HG03095 (cell line): ENCODE data around the gene NUP85.
"Not testable (repeated sequence)": the region's sequence is repeated elsewhere in the genome, so short reads cannot be mapped to it uniquely, and the experiment has no call there.

ENCODE experiments used
- ATAC-seq: cut with Tn5 transposase; IDR thresholded peaks from one replicate; pipeline ENCODE4 v1.9.1; 2021; ENCODE audit warnings: moderate library complexity; ENCODE audit not compliant: unreplicated experiment

The NUP85 gene

GRCh38 chr17:75199886-75200618 lies 5.4 kb upstream of the NUP85 start:
- no peak for ATAC-seq

GRCh38 chr17:75205793-75206163 lies 299 bp downstream of the NUP85 start:
- no peak for ATAC-seq

- not testable (repeated sequence) for ATAC-seq
Measured at GRCh38 chr17:75207050-75207407, 1.6 kb downstream of the NUP85 start.

GRCh38 chr17:75207760-75208159 lies 2.3 kb downstream of the NUP85 start:
- no peak for ATAC-seq

GRCh38 chr17:75208161-75208560 lies 2.7 kb downstream of the NUP85 start:
- ATAC-seq, result no peak

DNA sequence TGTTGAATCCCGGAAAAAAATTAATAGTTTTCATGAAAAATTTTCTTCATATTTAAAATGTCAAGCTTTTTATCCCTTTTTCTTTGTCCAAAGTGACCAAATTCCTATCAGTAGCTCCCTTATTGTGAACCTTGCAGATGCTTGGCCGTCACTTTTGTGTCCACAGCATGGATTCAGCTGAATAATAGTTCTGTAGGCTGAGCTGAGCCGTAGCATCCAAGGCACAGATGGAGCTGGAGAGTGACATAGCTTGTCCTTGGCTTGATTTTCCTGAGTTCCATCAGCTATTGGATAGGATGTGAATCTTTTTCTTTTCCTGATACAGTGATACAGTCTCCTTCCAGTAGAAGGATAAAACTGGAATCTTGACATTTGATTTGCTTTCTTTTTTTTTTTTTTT lies 3.6 kb downstream of the NUP85 start:
- no peak for ATAC-seq

- no peak for ATAC-seq
Measured at GRCh38 chr17:75218131-75218530, 12.7 kb downstream of the NUP85 start.

- no peak for ATAC-seq
Measured at GRCh38 chr17:75219815-75220214, 14.3 kb downstream of the NUP85 start.

DNA sequence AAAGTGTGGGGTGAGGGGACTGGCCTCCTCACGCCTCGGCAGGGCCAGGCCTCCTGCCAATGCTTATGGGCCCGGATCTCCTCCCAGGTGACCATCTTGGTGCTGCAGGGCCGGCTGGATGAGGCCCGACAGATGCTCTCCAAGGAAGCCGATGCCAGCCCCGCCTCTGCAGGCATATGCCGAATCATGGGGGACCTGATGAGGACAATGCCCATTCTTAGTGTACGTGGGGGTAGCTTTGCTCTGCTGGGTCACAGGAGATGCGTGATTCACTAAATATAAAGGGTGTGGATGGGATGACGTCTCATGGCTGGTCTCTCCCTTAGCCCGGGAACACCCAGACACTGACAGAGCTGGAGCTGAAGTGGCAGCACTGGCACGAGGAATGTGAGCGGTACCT lies 19.5 kb downstream of the NUP85 start:
- no peak for ATAC-seq

- ATAC-seq, result no peak
Measured at GRCh38 chr17:75227729-75228128, 22.2 kb downstream of the NUP85 start.

- ATAC-seq, result no peak
Measured at GRCh38 chr17:75228305-75228704, 22.8 kb downstream of the NUP85 start.

GRCh38 chr17:75228847-75229246 lies 23.4 kb downstream of the NUP85 start:
- ATAC-seq, result no peak

DNA sequence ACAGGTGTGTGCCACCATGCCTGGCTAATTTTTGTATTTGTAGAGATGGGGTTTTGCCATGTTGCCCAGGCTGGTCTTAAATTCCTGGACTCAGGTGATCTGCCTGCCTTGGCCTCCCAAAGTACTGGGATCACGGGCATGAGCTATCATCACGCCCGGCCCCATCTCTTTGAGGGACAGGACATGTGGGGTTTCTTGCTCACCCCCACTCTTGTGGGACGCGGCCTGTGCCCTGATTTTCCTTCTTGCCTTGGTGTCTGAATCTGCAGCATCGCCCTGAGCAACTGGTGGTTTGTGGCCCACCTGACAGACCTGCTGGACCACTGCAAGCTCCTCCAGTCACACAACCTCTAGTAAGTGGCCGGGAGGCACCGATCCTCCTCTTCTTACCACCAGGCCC lies 25.6 kb downstream of the NUP85 start:
- no peak for ATAC-seq

DNA sequence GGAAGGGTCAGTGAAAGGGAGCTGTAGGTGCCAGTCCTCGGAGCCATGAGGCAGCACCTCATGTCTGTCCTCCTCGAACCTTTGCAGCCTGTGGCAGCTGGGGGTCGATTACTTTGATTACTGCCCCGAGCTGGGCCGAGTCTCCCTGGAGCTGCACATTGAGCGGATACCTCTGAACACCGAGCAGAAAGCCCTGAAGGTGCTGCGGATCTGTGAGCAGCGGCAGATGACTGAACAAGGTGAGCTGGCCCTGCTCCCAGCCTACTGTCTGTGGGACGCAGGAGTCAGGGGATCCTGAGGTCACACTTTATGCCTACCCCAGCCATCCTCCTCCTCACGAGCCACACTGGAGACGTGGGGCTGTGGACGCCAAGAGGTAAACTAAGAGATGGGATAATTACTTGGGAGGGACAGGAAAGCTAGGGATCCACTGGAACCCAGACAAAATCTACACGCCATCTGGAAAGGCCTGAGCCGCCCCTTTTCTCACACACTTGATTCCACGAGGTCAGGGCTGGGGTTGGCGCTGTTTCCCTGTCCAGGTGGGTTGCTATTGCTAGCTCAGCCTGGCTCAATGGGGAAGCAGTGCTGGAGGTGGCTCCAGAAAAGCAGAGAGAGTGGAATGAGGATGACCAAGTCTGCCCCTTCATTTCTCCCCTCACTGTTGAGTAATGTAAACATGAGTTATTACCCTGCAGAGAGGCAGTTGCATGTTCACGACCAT lies 26.4 kb downstream of the NUP85 start:
- ATAC-seq, result no peak

DNA sequence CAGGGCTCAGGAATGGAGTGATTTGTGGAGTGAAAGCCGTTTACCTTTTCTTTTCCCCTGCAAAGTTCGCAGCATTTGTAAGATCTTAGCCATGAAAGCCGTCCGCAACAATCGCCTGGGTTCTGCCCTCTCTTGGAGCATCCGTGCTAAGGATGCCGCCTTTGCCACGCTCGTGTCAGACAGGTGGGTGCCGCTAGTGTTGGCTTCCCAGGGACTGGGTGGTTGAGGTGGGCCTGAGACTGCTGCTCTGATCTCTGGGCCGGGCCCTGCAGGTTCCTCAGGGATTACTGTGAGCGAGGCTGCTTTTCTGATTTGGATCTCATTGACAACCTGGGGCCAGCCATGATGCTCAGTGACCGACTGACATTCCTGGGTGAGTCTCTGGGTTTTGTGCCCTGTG lies 27.3 kb downstream of the NUP85 start:
- no peak for ATAC-seq

DNA sequence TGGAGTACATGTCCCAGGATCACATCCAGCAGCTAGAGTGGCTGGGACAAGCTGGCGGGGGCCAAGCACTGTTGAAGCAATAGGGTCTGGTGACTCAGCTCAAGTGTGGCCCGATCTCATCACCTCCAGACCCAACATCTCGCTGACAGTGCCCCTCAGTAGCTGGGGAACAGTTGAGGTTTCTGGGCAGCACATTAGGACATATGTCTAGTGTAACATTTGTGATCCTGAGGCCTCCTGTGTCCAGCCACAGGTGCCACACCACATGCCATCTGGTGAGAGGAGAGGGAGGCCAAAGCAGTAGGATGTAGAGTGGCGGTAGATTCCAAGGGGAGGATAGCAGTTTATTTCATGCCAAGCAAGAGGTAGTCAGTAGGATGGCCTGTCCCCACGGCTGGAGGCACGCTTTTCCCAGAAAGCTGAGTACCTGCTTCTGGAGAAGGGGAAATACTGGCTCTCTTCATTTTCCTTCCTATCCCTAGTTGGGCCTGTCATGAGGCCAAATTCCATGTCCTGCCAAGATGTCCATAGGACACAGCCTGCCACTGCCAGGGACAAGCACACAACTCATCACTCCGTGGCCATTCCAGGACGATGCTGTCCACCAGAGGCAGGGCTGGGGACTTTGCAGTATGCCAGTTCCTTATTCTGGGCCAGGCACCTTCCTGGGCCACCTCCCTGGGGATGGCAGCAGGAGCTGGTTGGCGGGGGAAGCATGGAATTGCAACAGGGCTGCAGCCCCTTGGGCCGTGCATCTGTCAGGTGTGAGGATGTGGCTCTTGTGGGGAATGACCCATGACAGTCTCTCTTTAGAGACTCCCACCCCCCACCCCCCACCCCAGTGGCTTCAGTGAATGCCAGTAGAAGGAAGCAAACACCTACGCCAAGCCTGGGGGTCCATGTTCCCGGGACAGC lies 31.9 kb downstream of the NUP85 start:
- ATAC-seq, result no peak

GRCh38 chr17:75238020-75238580 lies 32.6 kb downstream of the NUP85 start:
- ATAC-seq, result no peak

DNA sequence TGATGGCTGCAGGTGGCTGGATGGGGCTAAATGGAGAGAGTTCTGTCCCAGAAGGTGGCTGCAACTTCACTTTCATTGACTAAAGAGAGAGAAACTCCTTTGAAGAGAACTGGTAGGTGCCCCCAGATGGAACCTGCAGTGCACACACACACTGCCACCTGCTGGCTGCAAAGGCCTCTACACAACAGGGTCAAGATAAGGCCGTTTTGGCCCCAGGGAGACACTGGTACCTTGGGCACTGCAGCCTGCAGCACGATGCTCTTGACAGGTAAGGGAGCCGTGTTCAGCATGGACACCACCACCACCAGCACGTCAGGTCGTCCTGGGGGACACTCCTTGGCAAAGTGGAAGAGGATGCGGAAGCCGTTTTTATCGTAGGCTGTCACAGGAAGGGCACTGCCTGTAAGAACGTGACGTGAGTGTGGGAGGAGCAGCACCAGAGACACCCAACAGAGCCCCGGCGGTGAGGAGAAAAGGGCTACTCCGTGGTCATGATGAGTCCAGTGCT lies 33.3 kb downstream of the NUP85 start:
- ATAC-seq, result no peak

DNA sequence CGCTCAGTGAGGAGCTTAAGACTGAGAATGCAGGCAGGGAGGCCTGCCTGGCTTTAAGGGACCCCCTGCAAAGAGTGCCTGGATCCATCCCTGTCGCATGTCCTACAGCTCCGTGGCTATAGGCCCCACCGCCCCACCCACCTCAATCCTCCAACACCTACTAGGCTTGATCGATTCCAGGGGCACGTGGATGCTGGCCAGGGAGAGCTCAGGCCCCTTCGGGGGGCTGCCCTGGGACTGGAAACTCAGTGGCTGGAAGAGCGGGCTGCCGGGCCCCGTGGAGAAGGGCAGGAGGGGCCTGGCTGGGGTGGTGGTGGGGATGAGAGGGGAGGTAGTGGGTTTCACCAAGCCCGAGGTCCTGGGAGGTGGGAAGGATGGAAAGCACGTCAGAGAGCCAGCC lies 33.7 kb downstream of the NUP85 start:
- no peak for ATAC-seq

GRCh38 chr17:75239778-75240393 lies 34.4 kb downstream of the NUP85 start:
- ATAC-seq, result no peak
